HG03060 (cell line): ENCODE results near the gene MRPS25.

Source experiments
- ATAC-seq: cut with Tn5 transposase; IDR thresholded peaks from one replicate; pipeline ENCODE4 v1.9.1; 2021; ENCODE audit warnings: low read depth, moderate number of reproducible peaks; ENCODE audit not compliant: unreplicated experiment

Gene MRPS25

GRCh38 chr3:15064835-15065549, at the start of gene MRPS25:
Gene MRPS25 (minus strand): TSS chr3:15065315. CDS start chr3:15065194, 121 bp downstream.
- ATAC-seq: peak; percentile 76

- ATAC-seq: no peak
Observed at GRCh38 chr3:15113884-15114283, 48.8 kb upstream of the MRPS25 start.

GRCh38 chr3:15113471-15113870, 48.4 kb upstream of the MRPS25 start:
- no peak for ATAC-seq

GRCh38 chr3:15112011-15112410, 46.9 kb upstream of the MRPS25 start:
- no peak for ATAC-seq

GRCh38 chr3:15110206-15110605, 45.1 kb upstream of the MRPS25 start:
- ATAC-seq: no peak

- no peak for ATAC-seq
Observed at GRCh38 chr3:15108869-15109268, 43.8 kb upstream of the MRPS25 start.

- no peak for ATAC-seq
Observed at GRCh38 chr3:15108082-15108545, 43.0 kb upstream of the MRPS25 start.

- ATAC-seq: no peak
Observed at GRCh38 chr3:15107075-15107947, 42.2 kb upstream of the MRPS25 start.

- ATAC-seq: no peak
Observed at GRCh38 chr3:15102836-15103235, 37.7 kb upstream of the MRPS25 start.

- ATAC-seq: no peak
Observed at GRCh38 chr3:15102256-15102655, 37.1 kb upstream of the MRPS25 start.

- ATAC-seq: no peak
Observed at GRCh38 chr3:15099364-15100098, 34.4 kb upstream of the MRPS25 start.

- peak; percentile 85 for ATAC-seq
Observed at GRCh38 chr3:15098503-15099363, 33.6 kb upstream of the MRPS25 start, which contains the start of gene RBSN. Gene RBSN (minus strand): TSS chr3:15099148. CDS start chr3:15096120, 3,028 bp downstream.

GRCh38 chr3:15097891-15098290, 32.8 kb upstream of the MRPS25 start:
- ATAC-seq: no peak

- ATAC-seq: no peak
Observed at GRCh38 chr3:15096046-15096445, 30.9 kb upstream of the MRPS25 start.

- ATAC-seq: no peak
Observed at GRCh38 chr3:15094187-15094875, 29.2 kb upstream of the MRPS25 start.

GRCh38 chr3:15092686-15093085, 27.6 kb upstream of the MRPS25 start:
- ATAC-seq: no peak

GRCh38 chr3:15091575-15091974, 26.5 kb upstream of the MRPS25 start:
- no peak for ATAC-seq

- ATAC-seq: no peak
Observed at GRCh38 chr3:15089201-15089600, 24.1 kb upstream of the MRPS25 start.

GRCh38 chr3:15086699-15087098, 21.6 kb upstream of the MRPS25 start:
- ATAC-seq: no peak
